Activated B cell treated with CpG ODN at 0.5 μM for 24 hours (primary cell): Measurements from ENCODE around the gene SH2D1A. TPM values are rescaled to one million over a fixed set of nuclear protein-coding genes. Genes with fewer than 3 reads are reported as not detected.

Source experiments
- ATAC-seq: fragments of 200-7000 bp; cut with Tn5 transposase; one replicate; pipeline ENCODE4 v1.10.0; 2021; ENCODE audit warnings: low read depth, mild to moderate bottlenecking, moderate library complexity
- CTCF ChIA-PET: fragments of 350-600 bp; sonication (Branson Sonifier 250); formaldehyde crosslinking; loops from one replicate; lab custom pipeline; 2021; ENCODE audit warnings: antibody characterized with exemption; lab: Charles Lee
- POLR2A ChIA-PET: fragments of 350-600 bp; sonication (Branson Sonifier 250); formaldehyde crosslinking; loops from one replicate; lab custom pipeline; 2021; ENCODE audit warnings: antibody characterized with exemption; lab: Charles Lee
- DNase-seq: peaks from one replicate; pipeline ENCODE4 v3.0.0; 2022
- H3K27ac Mint-ChIP-seq: one replicate; pipeline ENCODE4 v1.8.0; 2020; ENCODE audit warnings: mixed read lengths
- H3K27me3 Mint-ChIP-seq: one replicate; pipeline ENCODE4 v1.8.0; 2021; ENCODE audit warnings: mixed read lengths
- H3K36me3 Mint-ChIP-seq: one replicate; pipeline ENCODE4 v1.8.0; 2021; ENCODE audit warnings: low read depth, mixed read lengths
- H3K4me1 Mint-ChIP-seq: one replicate; pipeline ENCODE4 v1.8.0; 2021; ENCODE audit warnings: mixed read lengths
- H3K4me3 Mint-ChIP-seq: one replicate; pipeline ENCODE4 v1.8.0; 2020; ENCODE audit warnings: mild to moderate bottlenecking, mixed read lengths
- H3K9me3 Mint-ChIP-seq: one replicate; pipeline ENCODE4 v1.8.0; 2020; ENCODE audit warnings: mixed read lengths
- intact Hi-C: fragments of 100-400 bp; cut with micrococcal nuclease; formaldehyde crosslinking; loops from one replicate; pipeline ENCODE4 v1.15.1; 2024
- total RNA-seq: library from RNA; stranded (reverse); gene quantifications from 2 replicates; pipeline ENCODE4 v1.2.3, GENCODE V29; 2022
- TF ChIP-seq, protein P1 (sequence below): fragments of 200-600 bp; IDR thresholded peaks from one replicate; pipeline ENCODE4 v1.8.0; 2022; ENCODE audit warnings: antibody characterized with exemption, mild to moderate bottlenecking

The SH2D1A gene
- total RNA-seq, 1 donor from 2014 or later = not detected

DNA sequence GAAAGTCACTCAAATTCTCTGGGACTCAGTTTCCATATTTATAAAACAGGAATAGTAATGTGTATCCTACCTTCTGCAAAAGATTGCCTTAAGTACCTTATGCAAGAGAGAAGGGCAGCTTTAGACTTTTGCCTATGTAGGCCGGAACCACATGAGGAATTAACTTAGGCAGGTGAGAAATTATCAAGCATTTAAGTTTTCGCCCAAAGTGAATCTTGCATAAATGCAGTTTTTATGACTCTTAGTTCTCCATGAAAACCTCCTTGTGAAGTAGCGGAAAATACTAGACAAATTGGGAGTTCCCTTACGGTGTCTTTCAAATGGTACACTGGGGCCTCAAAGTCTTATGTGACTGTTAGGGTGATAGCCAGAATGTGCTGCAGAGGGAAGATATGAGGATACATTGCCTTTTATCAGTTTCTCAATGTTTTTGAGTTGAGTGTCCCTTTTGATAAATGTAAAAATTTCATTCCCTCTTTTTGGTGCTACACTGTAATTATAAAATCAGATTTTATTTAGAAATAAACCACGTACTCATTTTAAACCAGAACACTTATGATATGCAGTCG lies 2.6 kb downstream of the SH2D1A start:
- ATAC-seq = no peak
- POLR2A ChIA-PET = no interaction called here

DNA sequence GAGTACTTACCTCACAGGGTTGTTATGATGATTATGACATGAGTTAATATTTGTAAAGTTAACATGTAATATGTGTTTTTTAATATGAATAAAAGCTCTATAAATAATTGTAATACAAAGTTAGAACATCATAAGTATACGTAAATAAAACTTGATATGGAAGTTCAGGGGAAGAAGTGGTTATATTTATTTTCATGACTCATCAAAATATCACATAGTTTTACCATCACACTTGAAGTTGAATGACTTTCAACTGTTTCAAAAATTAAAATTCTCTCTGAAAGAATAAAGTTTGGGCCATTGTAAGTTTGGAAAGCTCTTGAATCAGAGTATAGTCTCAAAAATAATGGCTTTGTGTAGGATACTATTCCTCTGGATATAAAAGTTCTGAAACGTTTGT lies 8.3 kb downstream of the SH2D1A start:
- CTCF ChIA-PET = no interaction called here
- POLR2A ChIA-PET = no interaction called here
- Mint-ChIP-seq H3K27ac (no peak overlapping the region), H3K4me1 (no peaks in the 10 kb centered on the region), H3K4me3 (no peak overlapping the region), H3K27me3 (peaks cover 3% of the 10 kb centered on the region), H3K9me3 (no peaks in the 10 kb centered on the region), H3K36me3 (no peaks in the 10 kb centered on the region)
- TF ChIP-seq, protein P1, sequence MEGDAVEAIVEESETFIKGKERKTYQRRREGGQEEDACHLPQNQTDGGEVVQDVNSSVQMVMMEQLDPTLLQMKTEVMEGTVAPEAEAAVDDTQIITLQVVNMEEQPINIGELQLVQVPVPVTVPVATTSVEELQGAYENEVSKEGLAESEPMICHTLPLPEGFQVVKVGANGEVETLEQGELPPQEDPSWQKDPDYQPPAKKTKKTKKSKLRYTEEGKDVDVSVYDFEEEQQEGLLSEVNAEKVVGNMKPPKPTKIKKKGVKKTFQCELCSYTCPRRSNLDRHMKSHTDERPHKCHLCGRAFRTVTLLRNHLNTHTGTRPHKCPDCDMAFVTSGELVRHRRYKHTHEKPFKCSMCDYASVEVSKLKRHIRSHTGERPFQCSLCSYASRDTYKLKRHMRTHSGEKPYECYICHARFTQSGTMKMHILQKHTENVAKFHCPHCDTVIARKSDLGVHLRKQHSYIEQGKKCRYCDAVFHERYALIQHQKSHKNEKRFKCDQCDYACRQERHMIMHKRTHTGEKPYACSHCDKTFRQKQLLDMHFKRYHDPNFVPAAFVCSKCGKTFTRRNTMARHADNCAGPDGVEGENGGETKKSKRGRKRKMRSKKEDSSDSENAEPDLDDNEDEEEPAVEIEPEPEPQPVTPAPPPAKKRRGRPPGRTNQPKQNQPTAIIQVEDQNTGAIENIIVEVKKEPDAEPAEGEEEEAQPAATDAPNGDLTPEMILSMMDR = no peak
- intact Hi-C loops = no loop called here
- ATAC-seq (no peak), DNase-seq (no peak)

More for the DNA sequence above, 2.6 kb downstream of the SH2D1A start:
- no peaks in the 10 kb centered on the region for H3K4me1 Mint-ChIP-seq
- H3K9me3 Mint-ChIP-seq = no peaks in the 10 kb centered on the region
- no peak overlapping the region for H3K4me3 Mint-ChIP-seq
- no peak overlapping the region for H3K27ac Mint-ChIP-seq
- intact Hi-C loops = no loop called here
- no peaks in the 10 kb centered on the region for H3K36me3 Mint-ChIP-seq
- H3K27me3 Mint-ChIP-seq = no peaks in the 10 kb centered on the region
- no peak for DNase-seq
- TF ChIP-seq, protein P1 = no peak
- CTCF ChIA-PET = no interaction called here

DNA sequence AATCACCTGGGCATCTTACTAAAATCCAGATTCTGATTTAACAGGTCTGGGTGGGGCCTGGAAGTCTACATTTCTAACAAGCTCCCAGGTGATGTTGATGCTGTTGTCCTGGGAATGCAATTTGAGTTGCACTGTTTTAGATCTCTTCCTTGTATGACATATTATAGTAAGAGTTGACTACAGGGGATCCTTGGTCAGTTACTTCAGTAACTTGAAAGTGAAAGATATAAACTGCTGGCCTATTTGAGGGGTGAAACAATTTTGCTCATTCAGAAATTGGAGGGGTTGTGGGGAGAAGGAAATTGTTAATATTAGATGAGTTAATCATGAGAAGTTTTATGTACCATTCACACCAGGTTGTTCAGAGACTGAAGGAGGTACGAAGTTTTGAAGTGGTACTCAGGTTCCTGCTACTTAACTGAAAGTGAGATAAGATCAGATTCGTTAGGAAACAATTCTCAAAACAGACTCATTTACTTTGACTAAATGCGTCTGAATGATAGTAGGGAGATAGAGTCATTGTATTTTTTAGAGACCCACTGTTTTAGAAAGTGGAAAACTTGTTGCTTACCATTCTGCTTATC lies 12.5 kb downstream of the SH2D1A start:
- CTCF ChIA-PET = interaction anchor here (0.6 kb wide), 1 partner anchor 31 kb away, joined by 3 read pairs; no protein-coding TSS in a partner anchor

DNA sequence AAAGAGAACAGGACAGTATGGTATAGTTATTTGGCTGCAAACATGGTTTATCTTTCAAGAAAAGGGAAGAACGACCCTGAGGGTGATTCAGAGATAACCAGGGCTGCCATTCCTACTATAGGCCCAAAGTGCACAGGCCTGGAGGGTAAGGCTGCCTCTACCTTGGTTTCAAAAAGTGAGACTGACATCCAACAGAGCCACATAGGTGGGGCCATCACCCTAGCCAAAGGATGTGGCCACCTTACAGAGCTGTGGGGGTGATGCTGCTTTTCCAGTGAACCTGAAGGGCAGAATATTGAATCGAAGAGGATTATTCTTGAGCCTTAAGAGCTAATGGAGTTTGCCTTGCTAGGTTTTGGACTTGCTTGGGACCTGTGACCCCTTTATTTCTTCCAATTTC lies 15.7 kb downstream of the SH2D1A start:
- no peak for DNase-seq
- no peak overlapping the region for H3K4me3 Mint-ChIP-seq
- H3K4me1 Mint-ChIP-seq = no peaks in the 10 kb centered on the region
- H3K27ac Mint-ChIP-seq = no peak overlapping the region
- H3K27me3 Mint-ChIP-seq = peaks cover under 1% of the 10 kb centered on the region
- no peak for ATAC-seq
- no peaks in the 10 kb centered on the region for H3K9me3 Mint-ChIP-seq
- intact Hi-C loops = no loop called here
- no peaks in the 10 kb centered on the region for H3K36me3 Mint-ChIP-seq
- TF ChIP-seq, protein P1 = no peak
- CTCF ChIA-PET = no interaction called here
- POLR2A ChIA-PET = no interaction called here

More for the DNA sequence above, 12.5 kb downstream of the SH2D1A start:
- Mint-ChIP-seq H3K9me3 (no peaks in the 10 kb centered on the region), H3K27ac (no peak overlapping the region), H3K36me3 (no peaks in the 10 kb centered on the region), H3K4me3 (no peak overlapping the region), H3K4me1 (no peaks in the 10 kb centered on the region), H3K27me3 (peaks cover 3% of the 10 kb centered on the region)
- POLR2A ChIA-PET = no interaction called here
- TF ChIP-seq, protein P1 = no peak
- DNase-seq (no peak), ATAC-seq (no peak)
- intact Hi-C loops = no loop called here

DNA sequence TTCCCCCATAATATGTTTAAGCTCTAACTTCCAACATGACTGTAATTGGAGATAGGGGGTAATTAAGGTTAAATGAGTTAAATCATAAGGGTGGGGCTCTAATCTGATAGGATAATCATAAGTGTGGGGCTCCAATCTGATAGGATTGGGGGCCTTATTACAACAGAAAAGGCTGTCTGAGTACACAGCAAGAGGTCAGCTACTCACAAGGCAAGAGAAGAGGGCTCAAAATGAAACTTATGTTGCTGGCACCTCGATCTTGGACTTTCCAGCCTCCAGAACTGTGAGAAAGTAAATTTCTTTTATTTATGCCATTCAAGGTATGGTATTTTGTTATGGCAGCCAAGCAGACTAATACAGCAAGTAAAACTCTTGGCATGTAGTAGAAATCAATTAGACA lies 16.4 kb downstream of the SH2D1A start:
- intact Hi-C loops = no loop called here
- no peaks in the 10 kb centered on the region for H3K27me3 Mint-ChIP-seq
- no peak overlapping the region for H3K4me3 Mint-ChIP-seq
- H3K4me1 Mint-ChIP-seq = no peaks in the 10 kb centered on the region
- POLR2A ChIA-PET = no interaction called here
- no peaks in the 10 kb centered on the region for H3K36me3 Mint-ChIP-seq
- TF ChIP-seq, protein P1 = no peak
- no peak for DNase-seq
- ATAC-seq = no peak
- H3K27ac Mint-ChIP-seq = no peak overlapping the region
- no peaks in the 10 kb centered on the region for H3K9me3 Mint-ChIP-seq
- CTCF ChIA-PET = no interaction called here
